Gastrocnemius medialis (tissue), 4 donors: ENCODE measurements around the gene SIRT5.

ENCODE experiments used
- POLR2A ChIP-seq, 2 donors: fragments of 450-650 bp; IDR thresholded peaks; one replicate each; pipeline ENCODE4 v1.6.1; 2017; ENCODE audit warnings: antibody characterized with exemption in 2 of 2, mild to moderate bottlenecking in 2 of 2, moderate library complexity in 2 of 2
- TF ChIP-seq, protein P1 (sequence below), 5 experiments: fragments of 450-650 bp in 3 of 5; fragments of 200-600 bp in 2 of 5; sonication (generic) in 2 of 5; IDR thresholded peaks in 4 of 5; conservative IDR thresholded peaks in 1 of 5; 1 replicate in 4 of 5; 2 replicates in 1 of 5; pipeline ENCODE4 v1.5.1; 2016 to 2019; ENCODE audit warnings: antibody characterized with exemption in 5 of 5, mild to moderate bottlenecking in 3 of 5, moderate library complexity in 3 of 5

DNA sequence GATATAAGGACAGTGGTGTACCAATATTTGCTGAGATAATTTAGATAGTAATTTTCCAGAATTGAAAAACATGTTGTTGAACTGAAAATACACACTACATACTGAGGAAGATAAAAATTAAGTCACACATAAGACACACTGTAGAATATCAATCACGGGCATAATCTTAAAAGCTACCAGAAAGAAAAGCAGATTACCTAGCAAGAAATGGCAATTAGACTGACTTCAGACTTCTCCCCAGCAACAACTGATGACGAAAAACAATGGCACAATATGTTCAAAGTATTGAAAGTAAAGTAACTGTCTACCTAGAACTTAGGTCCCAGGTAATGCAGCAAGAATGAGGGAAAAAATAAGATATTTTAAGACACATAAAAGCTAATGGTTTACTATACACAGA, 87.2 kb downstream of the SIRT5 start:
- TF ChIP-seq, protein P1, sequence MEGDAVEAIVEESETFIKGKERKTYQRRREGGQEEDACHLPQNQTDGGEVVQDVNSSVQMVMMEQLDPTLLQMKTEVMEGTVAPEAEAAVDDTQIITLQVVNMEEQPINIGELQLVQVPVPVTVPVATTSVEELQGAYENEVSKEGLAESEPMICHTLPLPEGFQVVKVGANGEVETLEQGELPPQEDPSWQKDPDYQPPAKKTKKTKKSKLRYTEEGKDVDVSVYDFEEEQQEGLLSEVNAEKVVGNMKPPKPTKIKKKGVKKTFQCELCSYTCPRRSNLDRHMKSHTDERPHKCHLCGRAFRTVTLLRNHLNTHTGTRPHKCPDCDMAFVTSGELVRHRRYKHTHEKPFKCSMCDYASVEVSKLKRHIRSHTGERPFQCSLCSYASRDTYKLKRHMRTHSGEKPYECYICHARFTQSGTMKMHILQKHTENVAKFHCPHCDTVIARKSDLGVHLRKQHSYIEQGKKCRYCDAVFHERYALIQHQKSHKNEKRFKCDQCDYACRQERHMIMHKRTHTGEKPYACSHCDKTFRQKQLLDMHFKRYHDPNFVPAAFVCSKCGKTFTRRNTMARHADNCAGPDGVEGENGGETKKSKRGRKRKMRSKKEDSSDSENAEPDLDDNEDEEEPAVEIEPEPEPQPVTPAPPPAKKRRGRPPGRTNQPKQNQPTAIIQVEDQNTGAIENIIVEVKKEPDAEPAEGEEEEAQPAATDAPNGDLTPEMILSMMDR (IDR thresholded peaks at IDR 0.05 in 4 of 5, conservative IDR thresholded peaks at IDR 0.05 in 1 of 5), result no peak
- TF ChIP-seq POLR2A (IDR thresholded peaks at IDR 0.05), result no peak
